MCF 10A (cell line): Measurements from ENCODE around the gene NAGA. TPM values are rescaled to one million over a fixed set of nuclear protein-coding genes. Genes with fewer than 3 reads are reported as not detected.

Source experiments
- BruUV-seq: library from RNA; stranded (reverse); fragments of 400-500 nt; replicated peaks from 2 replicates; lab custom pipeline; 2021; lab: Mats Ljungman, UMichigan
- CTCF ChIA-PET: fragments of 300-600 bp; sonication (Branson Sonifier 250); formaldehyde crosslinking; extraction: SDS; loops from one replicate; lab custom pipeline; 2021; ENCODE audit warnings: antibody characterized with exemption, inconsistent platforms; lab: Yijun Ruan, JAX
- POLR2A ChIA-PET: fragments of 300-600, 350-650 bp; sonication (Branson Sonifier 250); formaldehyde crosslinking; extraction: SDS; loops from one replicate; lab custom pipeline; 2020; ENCODE audit warnings: antibody characterized with exemption, inconsistent platforms; lab: Yijun Ruan, JAX
- DNase-seq: peaks from one replicate; pipeline ENCODE4 v3.0.0-alpha.2; 2018; ENCODE audit not compliant: unreplicated experiment
- H3K27ac Mint-ChIP-seq: one replicate; pipeline ENCODE4 v1.8.0; 2022; ENCODE audit warnings: mild to moderate bottlenecking, low read depth, mixed read lengths; ENCODE audit not compliant: unreplicated experiment
- H3K27me3 Mint-ChIP-seq: one replicate; pipeline ENCODE4 v1.8.0; 2022; ENCODE audit warnings: mixed read lengths; ENCODE audit not compliant: insufficient read depth, unreplicated experiment
- H3K36me3 Mint-ChIP-seq: one replicate; pipeline ENCODE4 v1.8.0; 2022; ENCODE audit warnings: mild to moderate bottlenecking, moderate library complexity, mixed read lengths; ENCODE audit not compliant: insufficient read depth, unreplicated experiment
- H3K4me1 Mint-ChIP-seq: one replicate; pipeline ENCODE4 v1.8.0; 2022; ENCODE audit warnings: mixed read lengths; ENCODE audit not compliant: insufficient read depth, unreplicated experiment
- H3K4me3 Mint-ChIP-seq: one replicate; pipeline ENCODE4 v1.8.0; 2022; ENCODE audit warnings: mild to moderate bottlenecking, moderate library complexity, mixed read lengths; ENCODE audit not compliant: unreplicated experiment
- H3K9me3 Mint-ChIP-seq: one replicate; pipeline ENCODE4 v1.8.0; 2022; ENCODE audit warnings: mixed read lengths; ENCODE audit not compliant: unreplicated experiment
- intact Hi-C: fragments of 100-400 bp; cut with micrococcal nuclease; formaldehyde crosslinking; loops from 2 replicates; pipeline ENCODE4 v1.14.1; 2022
- total RNA-seq: library from RNA; stranded (reverse); gene quantifications from 2 replicates; pipeline ENCODE4 v1.2.3, GENCODE V29; 2022
- TF ChIP-seq, protein P1 (sequence below): fragments of 200-600 bp; IDR thresholded peaks from one replicate; pipeline ENCODE4 v1.8.0; 2022; ENCODE audit warnings: antibody characterized with exemption, mild to moderate bottlenecking; ENCODE audit not compliant: unreplicated experiment

NAGA gene
- total RNA-seq, 1 experiment from 2014 or later = 8.0 TPM

- no peaks in the 10 kb centered on the region for H3K27me3 Mint-ChIP-seq
- intact Hi-C loops = no loop called here
- H3K4me3 Mint-ChIP-seq = peak overlapping the region; percentile 92
- no peaks in the 10 kb centered on the region for H3K4me1 Mint-ChIP-seq
- TSS peak; percentile 92 for BruUV-seq
- DNase-seq = no peak
- no peaks in the 10 kb centered on the region for H3K9me3 Mint-ChIP-seq
- ChIA-PET CTCF (interaction anchor here (0.6 to 1.3 kb wide), 4 partner anchors 61 to 467 kb away, joined by 3 to 4 read pairs (median 4); no protein-coding TSS in a partner anchor), POLR2A (interaction anchor here (0.6 to 4.1 kb wide), 14 partner anchors 8 to 412 kb away, joined by 3 to 142 read pairs (median 6); partner anchors contain the start of genes CCDC134, CENPM, NAGA and NDUFA6)
- H3K36me3 Mint-ChIP-seq = peaks cover 16% of the 10 kb centered on the region
- H3K27ac Mint-ChIP-seq = peak overlapping the region; percentile 99
- TF ChIP-seq, protein P1, sequence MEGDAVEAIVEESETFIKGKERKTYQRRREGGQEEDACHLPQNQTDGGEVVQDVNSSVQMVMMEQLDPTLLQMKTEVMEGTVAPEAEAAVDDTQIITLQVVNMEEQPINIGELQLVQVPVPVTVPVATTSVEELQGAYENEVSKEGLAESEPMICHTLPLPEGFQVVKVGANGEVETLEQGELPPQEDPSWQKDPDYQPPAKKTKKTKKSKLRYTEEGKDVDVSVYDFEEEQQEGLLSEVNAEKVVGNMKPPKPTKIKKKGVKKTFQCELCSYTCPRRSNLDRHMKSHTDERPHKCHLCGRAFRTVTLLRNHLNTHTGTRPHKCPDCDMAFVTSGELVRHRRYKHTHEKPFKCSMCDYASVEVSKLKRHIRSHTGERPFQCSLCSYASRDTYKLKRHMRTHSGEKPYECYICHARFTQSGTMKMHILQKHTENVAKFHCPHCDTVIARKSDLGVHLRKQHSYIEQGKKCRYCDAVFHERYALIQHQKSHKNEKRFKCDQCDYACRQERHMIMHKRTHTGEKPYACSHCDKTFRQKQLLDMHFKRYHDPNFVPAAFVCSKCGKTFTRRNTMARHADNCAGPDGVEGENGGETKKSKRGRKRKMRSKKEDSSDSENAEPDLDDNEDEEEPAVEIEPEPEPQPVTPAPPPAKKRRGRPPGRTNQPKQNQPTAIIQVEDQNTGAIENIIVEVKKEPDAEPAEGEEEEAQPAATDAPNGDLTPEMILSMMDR = no peak
Measured at GRCh38 chr22:42078469-42079318, 8.1 kb upstream of the NAGA start.

- H3K36me3 Mint-ChIP-seq = peaks cover 13% of the 10 kb centered on the region
- ChIA-PET POLR2A (interaction anchor here (1.3 to 4.1 kb wide), 3 partner anchors 7 to 131 kb away, joined by 3 to 142 read pairs (median 39); partner anchors contain the start of genes CENPM, NAGA and NDUFA6), CTCF (interaction anchor here (0.7 kb wide), 1 partner anchor 231 kb away, joined by 3 read pairs; no protein-coding TSS in a partner anchor)
- H3K4me1 Mint-ChIP-seq = no peaks in the 10 kb centered on the region
- H3K4me3 Mint-ChIP-seq = peak overlapping the region; percentile 31
- intact Hi-C loops = no loop called here
- no peak for DNase-seq
- H3K27me3 Mint-ChIP-seq = no peaks in the 10 kb centered on the region
- TF ChIP-seq, protein P1 = no peak
- BruUV-seq = no TSS peak
- no peaks in the 10 kb centered on the region for H3K9me3 Mint-ChIP-seq
- H3K27ac Mint-ChIP-seq = no peak overlapping the region
Measured at GRCh38 chr22:42077486-42078125, 7.0 kb upstream of the NAGA start.

- H3K4me1 Mint-ChIP-seq = no peaks in the 10 kb centered on the region
- H3K27ac Mint-ChIP-seq = no peak overlapping the region
- H3K9me3 Mint-ChIP-seq = no peaks in the 10 kb centered on the region
- H3K27me3 Mint-ChIP-seq = no peaks in the 10 kb centered on the region
- POLR2A ChIA-PET = no interaction called here
- TF ChIP-seq, protein P1 = no peak
- CTCF ChIA-PET = interaction anchor here (0.7 to 2.6 kb wide), 2 partner anchors 14 to 231 kb away, joined by 3 to 7 read pairs; partner anchors contain the start of gene NDUFA6
- no peak for DNase-seq
- no TSS peak for BruUV-seq
- peaks cover 9% of the 10 kb centered on the region for H3K36me3 Mint-ChIP-seq
- intact Hi-C loops = no loop called here
- H3K4me3 Mint-ChIP-seq = no peak overlapping the region
Measured at GRCh38 chr22:42076764-42077485, 6.3 kb upstream of the NAGA start.
